Measurements from ENCODE around the gene PTPN23. TPM values are rescaled to one million over a fixed set of nuclear protein-coding genes. Genes with fewer than 3 reads are reported as not detected.
"Not testable (repeated sequence)": the region's sequence is repeated elsewhere in the genome, so short reads cannot be mapped to it uniquely, and the experiment has no call there.

PTPN23 gene
- total RNA-seq, 1 donor from 2014 or later = 50.3 TPM

DNA sequence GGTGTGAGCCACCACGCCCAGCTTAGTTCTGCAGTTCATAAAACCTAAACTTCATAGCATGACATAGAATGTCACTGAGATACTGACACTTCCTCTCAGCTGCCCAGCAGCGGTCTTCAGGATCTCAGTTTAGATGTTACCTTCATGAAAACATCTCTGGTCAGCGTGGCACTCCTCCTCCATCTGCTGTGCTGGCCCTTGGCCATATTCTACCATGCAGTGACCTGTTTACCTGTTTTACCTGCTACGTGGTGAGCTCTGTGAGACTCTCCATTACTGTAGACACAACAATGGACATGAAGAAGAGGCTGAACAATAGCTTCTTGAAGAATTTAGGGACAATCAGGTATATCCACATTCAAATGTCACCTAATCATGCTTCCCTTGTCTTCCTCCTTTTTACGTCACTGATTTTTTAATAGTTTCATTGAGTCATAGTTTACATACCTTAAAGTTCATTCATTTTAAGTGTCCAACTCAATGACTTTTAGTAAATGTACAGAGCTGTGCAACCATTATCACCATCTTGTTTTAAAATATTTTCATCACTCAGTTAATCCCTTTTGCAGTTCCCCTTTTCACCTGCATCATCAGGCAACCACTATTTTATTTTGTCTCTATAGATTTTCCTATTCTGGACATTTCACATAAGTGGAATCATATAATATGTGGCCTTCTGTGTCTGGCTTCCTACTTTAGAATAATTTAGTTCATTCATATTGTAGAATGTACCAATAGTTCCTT lies 32.2 kb upstream of the PTPN23 start:
- DNase-seq (no peak), ATAC-seq (ENCODE audit: low read depth) (no peak)
- ChIA-PET POLR2A (interaction anchor here (0.5 to 1.8 kb wide), 2 partner anchors 32 to 56 kb away, joined by 3 to 11 read pairs; partner anchors contain the start of gene PTPN23), CTCF (interaction anchor here (0.6 kb wide), 1 partner anchor 643 kb away, joined by 3 read pairs; no protein-coding TSS in a partner anchor)
- Mint-ChIP-seq H3K4me3 (no peak overlapping the region), H3K27ac (no peak overlapping the region), H3K36me3 (ENCODE audit: low read depth) (peaks cover 24% of the 10 kb centered on the region), H3K4me1 (peaks cover 41% of the 10 kb centered on the region), H3K27me3 (no peaks in the 10 kb centered on the region), H3K9me3 (no peaks in the 10 kb centered on the region)
- intact Hi-C loops (cut with micrococcal nuclease) = no loop called here
- TF ChIP-seq, protein P1, sequence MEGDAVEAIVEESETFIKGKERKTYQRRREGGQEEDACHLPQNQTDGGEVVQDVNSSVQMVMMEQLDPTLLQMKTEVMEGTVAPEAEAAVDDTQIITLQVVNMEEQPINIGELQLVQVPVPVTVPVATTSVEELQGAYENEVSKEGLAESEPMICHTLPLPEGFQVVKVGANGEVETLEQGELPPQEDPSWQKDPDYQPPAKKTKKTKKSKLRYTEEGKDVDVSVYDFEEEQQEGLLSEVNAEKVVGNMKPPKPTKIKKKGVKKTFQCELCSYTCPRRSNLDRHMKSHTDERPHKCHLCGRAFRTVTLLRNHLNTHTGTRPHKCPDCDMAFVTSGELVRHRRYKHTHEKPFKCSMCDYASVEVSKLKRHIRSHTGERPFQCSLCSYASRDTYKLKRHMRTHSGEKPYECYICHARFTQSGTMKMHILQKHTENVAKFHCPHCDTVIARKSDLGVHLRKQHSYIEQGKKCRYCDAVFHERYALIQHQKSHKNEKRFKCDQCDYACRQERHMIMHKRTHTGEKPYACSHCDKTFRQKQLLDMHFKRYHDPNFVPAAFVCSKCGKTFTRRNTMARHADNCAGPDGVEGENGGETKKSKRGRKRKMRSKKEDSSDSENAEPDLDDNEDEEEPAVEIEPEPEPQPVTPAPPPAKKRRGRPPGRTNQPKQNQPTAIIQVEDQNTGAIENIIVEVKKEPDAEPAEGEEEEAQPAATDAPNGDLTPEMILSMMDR (IDR thresholded peaks at IDR 0.05) = no peak

DNA sequence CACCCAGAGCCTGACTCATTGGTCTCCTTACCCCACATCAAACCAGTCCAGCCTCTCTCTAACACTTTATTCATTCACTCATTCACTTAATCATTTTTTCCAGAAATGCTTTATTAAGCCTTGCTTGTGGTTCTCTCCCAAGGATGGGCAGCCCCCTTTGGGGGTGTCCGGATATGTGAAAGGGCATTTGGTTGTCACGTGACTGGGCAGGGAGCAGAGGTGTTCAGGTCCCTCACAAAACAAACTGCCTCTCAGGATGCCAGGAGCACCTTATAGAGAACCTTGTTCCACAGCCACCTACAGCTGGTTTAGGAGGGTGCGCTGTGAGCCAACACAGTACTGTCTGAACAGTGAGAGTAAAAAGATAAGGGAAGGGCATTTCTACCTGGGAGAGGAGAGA lies 25.8 kb upstream of the PTPN23 start:
- Mint-ChIP-seq H3K4me3 (no peak overlapping the region), H3K36me3 (ENCODE audit: low read depth) (peaks cover under 1% of the 10 kb centered on the region), H3K9me3 (peaks cover 5% of the 10 kb centered on the region), H3K4me1 (no peaks in the 10 kb centered on the region), H3K27me3 (no peaks in the 10 kb centered on the region), H3K27ac (no peak overlapping the region)
- no peak for DNase-seq
- TF ChIP-seq, protein P1 (IDR thresholded peaks at IDR 0.05) = no peak
- ChIA-PET POLR2A (no interaction called here), CTCF (interaction anchor here (1.1 kb wide), 1 partner anchor 26 kb away, joined by 3 read pairs; the partner anchor contains the start of gene PTPN23)
- intact Hi-C loops (cut with micrococcal nuclease) = no loop called here
- ATAC-seq (ENCODE audit: low read depth) = no peak

DNA sequence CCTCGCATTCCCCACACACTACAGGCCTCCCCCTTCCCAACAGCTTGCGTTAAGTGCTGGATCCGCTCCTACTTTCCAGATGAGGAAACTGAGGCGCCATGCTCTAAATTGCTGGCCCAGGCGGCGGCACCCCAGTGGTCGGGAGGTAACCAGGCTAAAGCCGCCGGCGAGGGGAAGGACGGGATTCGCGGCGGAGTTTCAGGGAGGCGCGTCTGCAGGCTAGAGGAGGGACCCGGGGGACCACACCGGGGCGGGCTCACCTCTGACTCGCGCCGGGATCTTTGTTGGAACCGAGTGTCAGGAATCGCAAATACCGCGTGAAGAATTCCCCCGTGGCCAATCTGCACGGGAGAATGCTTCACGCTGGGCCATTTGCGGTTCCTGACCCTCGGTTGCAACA lies 24.6 kb upstream of the PTPN23 start:
- no peak for DNase-seq
- peaks cover 10% of the 10 kb centered on the region for H3K9me3 Mint-ChIP-seq
- no peak overlapping the region for H3K27ac Mint-ChIP-seq
- intact Hi-C loops (cut with micrococcal nuclease) = no loop called here
- peaks cover 3% of the 10 kb centered on the region for H3K36me3 Mint-ChIP-seq (ENCODE audit: low read depth)
- CTCF ChIA-PET = interaction anchor here (1.1 kb wide), 1 partner anchor 25 kb away, joined by 3 read pairs; the partner anchor contains the start of gene PTPN23
- TF ChIP-seq, protein P1 (IDR thresholded peaks at IDR 0.05) = no peak
- no peak overlapping the region for H3K4me3 Mint-ChIP-seq
- no peaks in the 10 kb centered on the region for H3K27me3 Mint-ChIP-seq
- H3K4me1 Mint-ChIP-seq = no peaks in the 10 kb centered on the region
- ATAC-seq (ENCODE audit: low read depth) = no peak
- POLR2A ChIA-PET = no interaction called here

DNA sequence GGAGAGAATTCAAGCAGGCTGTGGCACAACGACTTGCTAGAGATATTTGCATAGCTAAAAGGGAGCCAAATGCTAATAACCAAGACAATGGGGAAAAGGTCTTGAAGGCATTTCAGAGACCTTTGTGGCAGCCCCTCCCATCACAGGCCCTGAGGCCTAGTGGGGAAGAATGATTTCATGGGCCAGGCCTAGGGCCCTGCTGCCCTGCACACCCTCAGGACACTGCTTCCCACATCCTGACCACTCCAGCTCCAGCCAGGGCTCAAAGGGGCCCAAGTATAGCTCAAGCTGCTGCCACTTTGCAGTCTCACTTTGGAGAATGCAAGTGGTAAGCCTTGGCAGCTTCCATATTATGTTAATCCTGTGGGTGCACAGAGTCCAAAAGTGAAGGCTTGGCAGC lies 21.5 kb upstream of the PTPN23 start:
- ChIA-PET POLR2A (no interaction called here), CTCF (no interaction called here)
- Mint-ChIP-seq H3K27me3 (no peaks in the 10 kb centered on the region), H3K36me3 (ENCODE audit: low read depth) (peaks cover 3% of the 10 kb centered on the region), H3K27ac (no peak overlapping the region), H3K9me3 (peaks cover 10% of the 10 kb centered on the region), H3K4me1 (peaks cover 12% of the 10 kb centered on the region), H3K4me3 (no peak overlapping the region)
- intact Hi-C loops (cut with micrococcal nuclease) = no loop called here
- no peak for DNase-seq
- ATAC-seq (ENCODE audit: low read depth) = no peak
- TF ChIP-seq, protein P1 (IDR thresholded peaks at IDR 0.05) = no peak

DNA sequence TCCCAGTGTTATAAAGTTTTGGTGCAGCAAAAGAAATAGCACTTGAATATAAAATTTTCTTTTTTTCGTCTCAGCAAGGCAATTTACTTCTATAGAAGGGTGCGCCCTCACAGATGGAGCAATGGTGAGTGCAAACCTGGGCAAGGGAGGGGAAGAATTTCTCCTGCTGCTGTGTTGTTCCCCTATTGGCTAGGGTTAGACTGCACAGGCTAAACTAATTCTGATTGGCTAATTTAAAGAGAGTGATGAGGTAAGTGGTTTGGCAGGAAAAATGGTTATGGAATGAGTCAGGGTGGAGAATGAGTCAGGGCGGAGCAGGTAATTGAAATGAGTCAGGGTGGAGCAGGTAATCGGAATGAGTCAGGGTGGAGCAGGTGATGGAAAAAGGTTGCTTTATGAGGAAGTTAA lies 20.7 kb upstream of the PTPN23 start:
- CTCF ChIA-PET; intact Hi-C loops (cut with micrococcal nuclease); H3K27ac Mint-ChIP-seq: not testable (repeated sequence)

More for the DNA sequence above, 20.7 kb upstream of the PTPN23 start:
- H3K36me3 Mint-ChIP-seq (ENCODE audit: low read depth); H3K27me3 Mint-ChIP-seq; H3K9me3 Mint-ChIP-seq; H3K4me3 Mint-ChIP-seq; ATAC-seq (ENCODE audit: low read depth); POLR2A ChIA-PET; DNase-seq: not testable (repeated sequence)
- H3K4me1 Mint-ChIP-seq = peaks cover 12% of the 10 kb centered on the region
